CD4-positive, alpha-beta T cell (primary cell): ENCODE data around the gene SECTM1. TPM values are rescaled to one million over a fixed set of nuclear protein-coding genes. Genes with fewer than 3 reads are reported as not detected.

Source experiments
- ATAC-seq: fragments of 200-7000 bp; cut with Tn5 transposase; one replicate; pipeline ENCODE4 v1.10.0; 2022; ENCODE audit warnings: mild to moderate bottlenecking; ENCODE audit not compliant: poor library complexity
- CTCF ChIA-PET: fragments of 350-600 bp; sonication (Branson Sonifier 250); formaldehyde crosslinking; loops from one replicate; lab custom pipeline; 2021; ENCODE audit warnings: antibody characterized with exemption, inconsistent platforms; lab: Charles Lee
- POLR2A ChIA-PET: fragments of 350-600 bp; sonication (Branson Sonifier 250); formaldehyde crosslinking; loops from one replicate; lab custom pipeline; 2021; ENCODE audit warnings: antibody characterized with exemption, inconsistent platforms; lab: Charles Lee
- DNase-seq, 14 experiments: peaks; one replicate each; pipeline ENCODE4 v3.0.0-alpha.2; 2013 to 2020; ENCODE audit warnings: mixed read lengths in 2 of 14
- H3K27ac ChIP-seq, 2 donors: one replicate each; pipeline versions ENCODE4 v1.5.1 to v1.7.0; 2013; ENCODE audit warnings: low read length in 2 of 2, low read depth in 1 of 2, mild to moderate bottlenecking in 1 of 2
- H3K27me3 ChIP-seq, 2 experiments: 1 replicate in 1 of 2; 2 replicates in 1 of 2; pipeline versions ENCODE4 v1.6.1 to v1.7.0; 2013; ENCODE audit warnings: low read length in 2 of 2, control low read depth in 1 of 2, mild to moderate bottlenecking in 1 of 2, moderate library complexity in 1 of 2; ENCODE audit not compliant: insufficient read depth in 2 of 2, control insufficient read depth in 1 of 2
- H3K36me3 ChIP-seq: one replicate; pipeline ENCODE4 v1.6.1; 2013; ENCODE audit warnings: low read length, control low read depth; ENCODE audit not compliant: insufficient read depth
- H3K4me1 ChIP-seq: one replicate; pipeline ENCODE4 v1.6.1; 2013; ENCODE audit warnings: low read length, control low read depth; ENCODE audit not compliant: insufficient read depth
- H3K4me3 ChIP-seq: one replicate; pipeline ENCODE4 v1.5.1; 2013; ENCODE audit warnings: mild to moderate bottlenecking, low read length, moderate library complexity
- H3K9me3 ChIP-seq, 2 experiments: 1 replicate in 1 of 2; 2 replicates in 1 of 2; pipeline versions ENCODE4 v1.6.1 to v1.7.0; 2013; ENCODE audit warnings: low read length in 2 of 2, mild to moderate bottlenecking in 2 of 2, control low read depth in 1 of 2, moderate library complexity in 1 of 2; ENCODE audit not compliant: control insufficient read depth in 1 of 2, insufficient read depth in 1 of 2
- H3K27ac Mint-ChIP-seq: one replicate; pipeline ENCODE4 v1.8.0; 2020; ENCODE audit warnings: mixed read lengths
- H3K27me3 Mint-ChIP-seq: one replicate; pipeline ENCODE4 v1.8.0; 2021; ENCODE audit warnings: mixed read lengths
- H3K36me3 Mint-ChIP-seq: one replicate; pipeline ENCODE4 v1.8.0; 2021; ENCODE audit warnings: low read depth, mixed read lengths
- H3K4me1 Mint-ChIP-seq: one replicate; pipeline ENCODE4 v1.8.0; 2021; ENCODE audit warnings: low read depth, mixed read lengths
- H3K4me3 Mint-ChIP-seq: one replicate; pipeline ENCODE4 v1.8.0; 2020; ENCODE audit warnings: mild to moderate bottlenecking, mixed read lengths
- H3K9me3 Mint-ChIP-seq: one replicate; pipeline ENCODE4 v1.8.0; 2020; ENCODE audit warnings: mixed read lengths
- intact Hi-C, 2 experiments: fragments of 100-400 bp; cut with DNase I in 1 of 2; cut with micrococcal nuclease in 1 of 2; formaldehyde crosslinking; loops; one replicate each; pipeline versions ENCODE4 v1.15.1 to v1.9.0; 2023 to 2025; cut with DNase I, micrococcal nuclease
- total RNA-seq, 174 experiments: library from RNA in 2 of 174; stranded (reverse) in 2 of 174; gene quantifications; one replicate each; pipeline ENCODE4 v1.2.3 and lab custom pipeline; 2021 to 2026
- TF ChIP-seq, protein P1 (sequence below): fragments of 200-600 bp; IDR thresholded peaks from one replicate; pipeline ENCODE4 v1.8.0; 2022; ENCODE audit warnings: antibody characterized with exemption, mild to moderate bottlenecking

SECTM1 gene
- total RNA-seq, 2 experiments from 2014 or later, result 2.1 to 3.1 TPM

DNA sequence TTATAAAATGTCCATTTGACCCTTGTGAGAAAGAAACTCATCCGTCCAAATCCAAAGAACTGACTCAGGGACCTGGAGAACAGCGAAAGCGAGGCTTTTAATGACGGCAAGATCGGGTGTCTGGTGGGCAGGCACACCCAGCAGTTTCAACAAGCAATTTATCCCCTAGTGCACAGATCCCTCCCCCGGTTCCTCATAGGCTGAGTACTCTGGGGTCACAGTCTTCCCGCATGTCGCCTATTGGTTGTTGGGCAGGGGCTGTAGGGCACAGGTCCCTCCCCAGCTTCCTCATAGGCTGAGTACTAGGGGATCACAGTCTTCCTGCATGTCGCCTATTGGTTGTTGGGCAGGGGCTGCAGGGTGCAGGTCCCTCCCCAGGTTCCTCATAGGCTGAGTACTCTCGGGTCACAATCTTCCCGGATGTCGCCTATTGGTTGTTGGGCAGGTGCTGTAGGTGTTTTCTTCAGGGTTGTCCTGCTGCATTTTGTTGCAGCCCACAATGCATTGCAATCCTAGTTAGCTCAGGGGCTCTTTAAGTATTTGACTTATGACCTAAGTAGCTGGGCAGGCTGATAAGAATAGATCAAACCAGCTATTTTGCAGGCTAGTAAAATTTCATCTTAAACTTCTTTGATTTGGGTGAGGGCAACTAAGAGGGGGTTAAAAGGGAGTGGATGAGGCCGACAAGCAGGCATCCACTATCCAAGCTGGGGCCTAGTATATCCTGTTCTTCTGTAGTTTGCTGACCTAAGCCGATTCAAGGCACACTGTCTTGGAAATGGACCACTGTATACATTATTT, 34.4 kb upstream of the SECTM1 start:
- ChIA-PET CTCF (no interaction called here), POLR2A (no interaction called here)
- intact Hi-C loops, result no loop called here

GRCh38 chr17:82366749-82367148, 33.2 kb upstream of the SECTM1 start:
- Histone ChIP-seq H3K27me3 (peaks cover 12 to 24% of the 10 kb centered on the region in 2 experiments), H3K27ac (no peak overlapping the region), H3K4me3 (no peak overlapping the region), H3K36me3 (no peaks in the 10 kb centered on the region), H3K9me3 (peaks cover 0 to 11% of the 10 kb centered on the region in 2 experiments), H3K4me1 (peaks cover 14% of the 10 kb centered on the region)
- DNase-seq (no peak), ATAC-seq (no peak)
- intact Hi-C loops, result no loop called here
- ChIA-PET POLR2A (interaction anchor here (0.6 kb wide), 1 partner anchor 114 kb away, joined by 5 read pairs; no protein-coding TSS in a partner anchor), CTCF (no interaction called here)
- TF ChIP-seq, protein P1, sequence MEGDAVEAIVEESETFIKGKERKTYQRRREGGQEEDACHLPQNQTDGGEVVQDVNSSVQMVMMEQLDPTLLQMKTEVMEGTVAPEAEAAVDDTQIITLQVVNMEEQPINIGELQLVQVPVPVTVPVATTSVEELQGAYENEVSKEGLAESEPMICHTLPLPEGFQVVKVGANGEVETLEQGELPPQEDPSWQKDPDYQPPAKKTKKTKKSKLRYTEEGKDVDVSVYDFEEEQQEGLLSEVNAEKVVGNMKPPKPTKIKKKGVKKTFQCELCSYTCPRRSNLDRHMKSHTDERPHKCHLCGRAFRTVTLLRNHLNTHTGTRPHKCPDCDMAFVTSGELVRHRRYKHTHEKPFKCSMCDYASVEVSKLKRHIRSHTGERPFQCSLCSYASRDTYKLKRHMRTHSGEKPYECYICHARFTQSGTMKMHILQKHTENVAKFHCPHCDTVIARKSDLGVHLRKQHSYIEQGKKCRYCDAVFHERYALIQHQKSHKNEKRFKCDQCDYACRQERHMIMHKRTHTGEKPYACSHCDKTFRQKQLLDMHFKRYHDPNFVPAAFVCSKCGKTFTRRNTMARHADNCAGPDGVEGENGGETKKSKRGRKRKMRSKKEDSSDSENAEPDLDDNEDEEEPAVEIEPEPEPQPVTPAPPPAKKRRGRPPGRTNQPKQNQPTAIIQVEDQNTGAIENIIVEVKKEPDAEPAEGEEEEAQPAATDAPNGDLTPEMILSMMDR, result no peak
- peaks cover 33% of the 10 kb centered on the region for H3K27me3 Mint-ChIP-seq
- no peaks in the 10 kb centered on the region for H3K36me3 Mint-ChIP-seq
- peaks cover 10% of the 10 kb centered on the region for H3K4me1 Mint-ChIP-seq
- H3K27ac Mint-ChIP-seq, result no peak overlapping the region
- H3K4me3 Mint-ChIP-seq, result no peak overlapping the region
- H3K9me3 Mint-ChIP-seq, result no peaks in the 10 kb centered on the region

More for the DNA sequence above, 34.4 kb upstream of the SECTM1 start:
- no peaks in the 10 kb centered on the region for H3K36me3 Mint-ChIP-seq
- H3K27me3 ChIP-seq, result peaks cover 21 to 33% of the 10 kb centered on the region in 2 experiments
- no peak overlapping the region for H3K27ac ChIP-seq
- no peaks in the 10 kb centered on the region for H3K9me3 Mint-ChIP-seq
- peaks cover 10% of the 10 kb centered on the region for H3K4me1 Mint-ChIP-seq
- no peak overlapping the region for H3K27ac Mint-ChIP-seq
- no peak for ATAC-seq
- no peak for DNase-seq
- H3K9me3 ChIP-seq, result peaks cover 0 to 21% of the 10 kb centered on the region in 2 experiments
- H3K36me3 ChIP-seq, result no peaks in the 10 kb centered on the region
- H3K4me3 Mint-ChIP-seq, result no peak overlapping the region
- H3K27me3 Mint-ChIP-seq, result peaks cover 36% of the 10 kb centered on the region
- H3K4me1 ChIP-seq, result peaks cover 22% of the 10 kb centered on the region
- TF ChIP-seq, protein P1, result no peak
- no peak overlapping the region for H3K4me3 ChIP-seq

DNA sequence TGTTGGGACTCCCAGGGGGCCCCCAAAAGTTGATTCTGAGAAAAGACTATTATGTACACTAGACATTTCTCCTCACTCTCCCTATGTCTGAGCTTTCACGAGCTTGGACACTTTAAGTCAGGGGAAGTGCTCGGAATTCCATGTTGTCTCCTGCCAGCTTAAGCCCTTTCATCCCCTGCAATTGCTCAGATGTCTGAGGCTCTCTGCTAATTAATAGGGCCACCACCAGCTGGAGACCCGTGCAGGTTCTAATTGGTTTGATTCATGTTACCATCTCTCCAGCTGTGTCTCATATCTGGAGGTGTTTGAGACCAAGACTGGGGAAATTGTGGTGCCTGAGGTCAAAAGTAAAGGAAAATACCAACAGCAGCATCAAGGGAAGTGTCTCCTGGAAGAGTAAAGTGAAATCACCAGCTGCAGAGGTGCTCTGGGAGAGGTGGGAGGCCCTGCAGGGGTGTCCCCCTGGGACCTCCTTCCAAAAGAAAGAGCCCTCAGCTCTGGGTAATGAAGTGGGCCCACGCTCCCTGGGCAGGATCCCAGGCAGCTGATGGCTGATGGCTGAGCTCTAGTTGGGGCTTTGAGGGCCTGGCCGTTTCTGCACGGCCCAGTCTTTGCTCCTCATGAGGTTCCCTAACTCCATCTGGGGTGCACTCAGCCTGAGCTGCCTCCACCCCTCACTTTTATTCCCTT, 32.2 kb upstream of the SECTM1 start:
- POLR2A ChIA-PET, result no interaction called here
- Mint-ChIP-seq H3K9me3 (no peaks in the 10 kb centered on the region), H3K4me1 (peaks cover 6% of the 10 kb centered on the region), H3K36me3 (no peaks in the 10 kb centered on the region), H3K27me3 (peaks cover 29% of the 10 kb centered on the region), H3K27ac (no peak overlapping the region), H3K4me3 (no peak overlapping the region)
- ATAC-seq (no peak), DNase-seq (no peak)
- H3K4me1 ChIP-seq, result peaks cover 5% of the 10 kb centered on the region
- intact Hi-C loops, result no loop called here
- no peaks in the 10 kb centered on the region for H3K36me3 ChIP-seq
- H3K27ac ChIP-seq, result no peak overlapping the region
- no peak overlapping the region for H3K4me3 ChIP-seq
- H3K9me3 ChIP-seq, result peaks cover 0 to 9% of the 10 kb centered on the region in 2 experiments
- CTCF ChIA-PET, result no interaction called here
- TF ChIP-seq, protein P1, result no peak
- peaks cover 6 to 18% of the 10 kb centered on the region in 2 experiments for H3K27me3 ChIP-seq
